Colon (tissue), 2 donors: ENCODE data around the gene CCDC85A.
"Not testable (repeated sequence)": the region's sequence is repeated elsewhere in the genome, so short reads cannot be mapped to it uniquely, and the experiment has no call there.

Experiments
- FAIRE-seq: peaks from 2 replicates; lab custom pipeline; 2012; peaks lifted over from hg19 to GRCh38; lab: Jason Lieb, UNC
- donor health status: control.
- donor health status: control.

Gene CCDC85A

DNA sequence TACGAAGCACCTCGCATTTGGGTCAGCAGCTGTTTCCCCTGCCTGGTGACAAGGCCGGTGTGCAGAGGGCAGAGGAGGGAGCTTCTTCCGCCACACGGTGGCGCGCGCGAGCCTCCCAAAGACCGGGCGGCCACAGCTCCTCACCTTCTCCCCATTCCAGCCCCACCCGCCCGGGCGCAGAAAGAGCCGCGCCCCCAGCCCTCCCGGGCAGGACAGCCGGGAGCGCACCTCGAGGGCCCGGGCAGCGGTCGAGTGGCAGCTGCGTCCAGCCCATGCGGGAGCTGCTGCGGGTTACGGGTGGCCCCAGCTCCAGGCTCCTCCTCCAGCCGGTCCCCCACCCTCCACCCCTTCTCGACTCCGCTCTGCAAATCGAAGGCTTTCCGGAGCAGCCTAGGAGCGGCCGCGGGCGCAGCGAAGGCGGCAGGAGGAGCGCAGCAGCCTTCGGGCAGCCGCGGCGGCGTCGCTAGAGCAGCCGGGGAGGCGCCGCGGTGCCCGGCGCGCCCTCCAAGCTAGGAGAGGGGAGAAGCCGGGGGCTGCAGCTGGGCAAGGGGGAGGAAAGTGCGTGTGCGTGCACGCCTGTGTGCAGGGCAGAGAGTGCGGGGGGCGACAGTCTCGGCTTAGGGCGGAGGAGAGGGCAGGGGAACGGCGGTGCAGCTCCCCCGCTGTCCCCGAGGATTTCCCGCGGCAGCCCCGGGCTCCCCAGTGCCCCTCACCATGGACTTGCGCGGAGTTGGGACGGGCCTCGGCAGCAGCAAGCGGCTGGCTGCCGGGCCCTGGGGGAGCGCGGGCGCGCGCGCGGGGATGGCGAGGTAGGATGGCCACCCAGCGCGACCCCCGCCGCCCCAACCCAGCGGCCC lies at the start of gene CCDC85A:
Gene CCDC85A (plus strand): TSS at position 348 of the 857 bp plus-strand sequence. CDS start 635 bp downstream, outside the sequence.
- no peak for FAIRE-seq

GRCh38 chr2:56134861-56135260 lies 48.9 kb upstream of the CCDC85A start:
- no peak for FAIRE-seq

- not testable (repeated sequence) for FAIRE-seq
Observed at GRCh38 chr2:56142497-56143061, 41.2 kb upstream of the CCDC85A start.

GRCh38 chr2:56147907-56148306 lies 35.9 kb upstream of the CCDC85A start:
- no peak for FAIRE-seq

DNA sequence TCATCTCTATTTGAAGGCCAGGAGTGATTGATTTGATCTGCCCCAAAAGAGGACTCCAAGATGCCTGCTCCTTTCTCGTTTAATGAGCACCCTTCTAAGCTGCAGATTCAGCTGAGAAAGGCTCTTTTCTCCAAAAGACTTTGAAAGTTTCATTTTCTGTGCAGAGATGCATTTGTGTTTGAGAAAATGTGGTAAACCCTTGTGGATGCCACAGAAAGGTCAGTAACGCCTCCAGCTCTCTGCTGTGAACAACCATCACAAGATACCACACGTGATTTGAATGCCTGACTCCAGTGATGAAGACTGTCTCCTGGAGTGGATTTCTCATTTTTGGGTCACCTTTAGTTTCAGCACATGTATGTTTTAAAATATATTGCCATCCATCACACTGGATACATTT lies 35.0 kb upstream of the CCDC85A start:
- FAIRE-seq: no peak

- FAIRE-seq: no peak
Observed at GRCh38 chr2:56151841-56152240, 31.9 kb upstream of the CCDC85A start.

DNA sequence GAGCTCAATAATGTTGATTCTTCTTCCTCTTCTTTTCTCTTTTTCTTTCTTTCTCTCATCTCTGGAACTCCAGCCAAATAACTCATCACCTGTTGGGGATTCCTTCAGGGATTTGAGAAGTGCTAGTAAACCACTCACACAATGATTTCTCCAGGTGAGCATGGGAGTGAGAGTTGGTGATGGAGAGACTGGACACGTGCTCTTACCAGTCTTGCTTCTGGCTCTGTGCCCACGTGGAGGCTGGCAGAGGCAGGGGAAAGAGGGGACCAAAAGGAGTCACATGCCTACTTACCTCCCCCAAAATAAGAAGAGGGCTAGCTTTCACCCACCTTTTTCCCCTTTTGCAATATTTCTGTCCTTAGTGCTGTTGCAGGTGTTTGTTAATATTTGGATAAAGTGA lies 28.6 kb upstream of the CCDC85A start:
- no peak for FAIRE-seq

GRCh38 chr2:56159875-56160274 lies 23.9 kb upstream of the CCDC85A start:
- FAIRE-seq: not testable (repeated sequence)

- no peak for FAIRE-seq
Observed at GRCh38 chr2:56167616-56168562, 15.9 kb upstream of the CCDC85A start.

GRCh38 chr2:56169521-56169920 lies 14.3 kb upstream of the CCDC85A start:
- FAIRE-seq: no peak

DNA sequence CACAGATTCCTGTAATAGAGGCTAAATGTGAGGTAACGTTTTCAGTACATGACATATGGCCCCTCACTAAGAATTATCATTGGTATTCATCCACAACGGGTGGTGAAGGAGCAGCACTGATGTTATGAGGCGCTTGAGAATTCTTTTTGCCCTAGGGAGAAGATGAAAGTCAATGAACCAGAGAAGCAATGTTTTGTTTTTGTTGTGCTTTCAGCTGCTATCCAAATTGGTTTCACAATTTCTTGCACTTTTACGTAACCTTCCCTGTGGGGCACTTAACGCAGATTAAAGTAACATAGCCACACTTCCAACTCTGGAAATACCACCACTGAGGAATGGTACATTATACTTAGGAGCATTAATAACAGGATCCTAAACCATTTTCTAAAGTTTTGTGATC lies 13.3 kb upstream of the CCDC85A start:
- no peak for FAIRE-seq

DNA sequence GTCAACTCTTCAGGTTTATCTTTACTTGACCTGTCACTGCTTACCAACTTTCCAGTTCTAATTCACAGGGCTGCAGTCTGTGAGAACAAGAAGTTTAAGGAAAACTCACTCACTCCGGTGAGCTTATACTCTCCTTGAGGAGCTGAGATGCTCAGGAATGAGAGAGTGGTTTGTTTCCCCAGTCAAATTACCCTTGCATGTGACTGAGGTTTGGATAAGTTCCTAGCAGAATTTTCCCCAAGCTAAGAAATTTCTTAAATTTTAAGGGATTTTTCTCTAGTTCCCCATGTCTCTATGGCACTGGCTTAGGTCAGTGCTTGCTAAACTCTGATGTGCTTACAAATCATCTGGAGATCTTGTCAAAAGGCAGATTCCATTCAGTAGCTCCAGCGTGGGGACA lies 12.8 kb upstream of the CCDC85A start:
- no peak for FAIRE-seq

- FAIRE-seq: no peak
Observed at GRCh38 chr2:56175779-56176178, 8.0 kb upstream of the CCDC85A start.

DNA sequence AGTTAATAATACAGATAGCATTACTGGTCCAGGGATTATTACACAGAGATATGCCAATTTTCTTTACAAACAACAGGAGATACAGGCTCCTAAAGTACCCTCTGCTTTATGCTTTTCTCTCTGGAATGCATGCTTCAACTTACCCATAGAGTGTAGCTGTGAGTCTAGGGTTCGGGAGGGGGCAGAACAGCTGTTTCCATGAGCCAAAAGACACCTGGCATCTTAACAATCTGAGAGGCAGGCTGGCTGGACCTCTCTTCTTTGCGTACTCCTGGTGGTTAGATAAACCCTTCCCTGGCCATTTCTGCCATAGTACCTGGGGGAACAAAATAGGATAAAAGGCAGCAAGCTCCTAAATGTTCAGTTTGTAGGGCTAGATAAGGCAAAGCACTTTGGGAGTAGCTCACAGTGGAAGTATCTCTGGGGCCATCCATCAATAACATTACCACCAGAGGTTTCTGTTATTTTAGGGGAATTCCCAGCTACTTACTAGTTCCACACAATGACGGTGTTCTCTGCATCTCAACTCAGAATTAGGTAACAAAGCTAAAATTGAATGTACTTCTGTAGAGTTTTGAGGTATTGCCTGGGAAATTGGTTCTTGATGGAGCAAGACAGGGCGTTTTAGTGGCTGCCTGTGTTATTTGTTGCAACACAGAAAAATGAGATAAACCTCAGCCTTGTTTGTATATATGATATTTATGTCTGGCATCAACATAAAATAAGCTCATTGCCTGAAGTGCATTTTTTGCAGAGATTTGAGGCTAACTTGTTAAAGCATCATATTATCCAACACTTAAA lies 6.2 kb upstream of the CCDC85A start:
- no peak for FAIRE-seq

DNA sequence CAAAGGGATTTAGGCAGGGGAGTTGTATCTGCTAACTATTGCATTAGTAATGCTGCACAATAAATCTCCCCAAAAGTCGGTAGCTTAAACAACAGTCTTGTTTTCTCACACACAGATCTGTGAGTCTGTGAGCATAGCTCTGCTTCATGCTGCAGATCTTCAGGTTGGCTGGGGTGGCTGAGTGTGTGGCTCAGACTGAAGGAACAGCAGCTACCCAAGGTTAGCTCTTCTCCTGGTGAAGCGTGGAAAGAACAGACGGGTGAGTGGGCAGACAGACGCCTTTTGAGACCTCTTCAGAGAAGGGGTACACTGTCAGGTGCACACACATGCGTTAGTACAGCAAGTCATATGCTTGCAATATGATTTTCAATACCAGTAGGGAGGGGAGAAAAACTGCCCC lies 3.9 kb upstream of the CCDC85A start:
- no peak for FAIRE-seq

- no peak for FAIRE-seq
Observed at GRCh38 chr2:56182420-56182819, 1.4 kb upstream of the CCDC85A start.

- no peak for FAIRE-seq
Observed at GRCh38 chr2:56184500-56185011, 766 bp downstream of the CCDC85A start.

DNA sequence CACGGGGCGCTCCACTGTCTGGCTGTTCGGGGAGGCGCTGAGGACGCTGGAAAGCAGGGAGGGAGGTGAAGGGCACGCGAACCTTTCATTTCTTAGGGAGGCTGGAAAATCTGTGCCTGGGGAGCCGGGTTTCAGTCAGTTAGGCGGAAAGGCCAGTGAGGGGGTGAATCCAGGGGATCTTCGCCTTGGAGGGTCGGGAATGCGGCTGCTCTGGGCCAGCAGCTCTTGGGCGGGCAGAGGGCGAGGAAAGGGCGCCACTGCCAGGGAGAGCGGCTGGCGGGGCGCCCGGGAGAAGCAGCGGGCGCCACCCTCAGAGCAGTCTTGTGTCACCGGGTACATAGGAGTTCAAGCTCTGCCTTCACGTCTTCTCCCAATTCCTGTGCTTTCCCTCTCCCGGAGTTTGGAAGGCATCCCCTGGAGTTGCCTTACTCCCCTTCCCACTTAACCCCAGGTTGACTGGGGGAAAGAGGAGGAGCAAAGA lies 1.4 kb downstream of the CCDC85A start:
- FAIRE-seq: no peak

GRCh38 chr2:56185582-56186046 lies 1.8 kb downstream of the CCDC85A start:
- FAIRE-seq: no peak

GRCh38 chr2:56191617-56192016 lies 7.8 kb downstream of the CCDC85A start:
- FAIRE-seq: no peak

- no peak for FAIRE-seq
Observed at GRCh38 chr2:56192664-56193305, 9.0 kb downstream of the CCDC85A start.
